Frontal cortex (tissue), 4 donors: ENCODE data around the gene BCL7A. TPM values are rescaled to one million over a fixed set of nuclear protein-coding genes. Genes with fewer than 3 reads are reported as not detected.
"Not testable (repeated sequence)": the region's sequence is repeated elsewhere in the genome, so short reads cannot be mapped to it uniquely, and the experiment has no call there.

Experiments
- DNase-seq, 2 donors: peaks; one replicate each; pipeline ENCODE4 v3.0.0; 2012; ENCODE audit warnings: low spot score in 2 of 2
- FAIRE-seq: peaks from 2 replicates; lab custom pipeline; 2012; peaks lifted over from hg19 to GRCh38; lab: Jason Lieb, UNC
- total RNA-seq: library from RNA; depleted of rRNA; stranded (reverse); fragments of >200 nt; gene quantifications from one replicate; pipeline ENCODE4 v1.2.3, GENCODE V29; 2014
- donor health status: control.
- donor health status: control.
- donor health status: control.

Gene BCL7A
- total RNA-seq, 1 donor from 2014 or later, result 88.0 TPM

DNA sequence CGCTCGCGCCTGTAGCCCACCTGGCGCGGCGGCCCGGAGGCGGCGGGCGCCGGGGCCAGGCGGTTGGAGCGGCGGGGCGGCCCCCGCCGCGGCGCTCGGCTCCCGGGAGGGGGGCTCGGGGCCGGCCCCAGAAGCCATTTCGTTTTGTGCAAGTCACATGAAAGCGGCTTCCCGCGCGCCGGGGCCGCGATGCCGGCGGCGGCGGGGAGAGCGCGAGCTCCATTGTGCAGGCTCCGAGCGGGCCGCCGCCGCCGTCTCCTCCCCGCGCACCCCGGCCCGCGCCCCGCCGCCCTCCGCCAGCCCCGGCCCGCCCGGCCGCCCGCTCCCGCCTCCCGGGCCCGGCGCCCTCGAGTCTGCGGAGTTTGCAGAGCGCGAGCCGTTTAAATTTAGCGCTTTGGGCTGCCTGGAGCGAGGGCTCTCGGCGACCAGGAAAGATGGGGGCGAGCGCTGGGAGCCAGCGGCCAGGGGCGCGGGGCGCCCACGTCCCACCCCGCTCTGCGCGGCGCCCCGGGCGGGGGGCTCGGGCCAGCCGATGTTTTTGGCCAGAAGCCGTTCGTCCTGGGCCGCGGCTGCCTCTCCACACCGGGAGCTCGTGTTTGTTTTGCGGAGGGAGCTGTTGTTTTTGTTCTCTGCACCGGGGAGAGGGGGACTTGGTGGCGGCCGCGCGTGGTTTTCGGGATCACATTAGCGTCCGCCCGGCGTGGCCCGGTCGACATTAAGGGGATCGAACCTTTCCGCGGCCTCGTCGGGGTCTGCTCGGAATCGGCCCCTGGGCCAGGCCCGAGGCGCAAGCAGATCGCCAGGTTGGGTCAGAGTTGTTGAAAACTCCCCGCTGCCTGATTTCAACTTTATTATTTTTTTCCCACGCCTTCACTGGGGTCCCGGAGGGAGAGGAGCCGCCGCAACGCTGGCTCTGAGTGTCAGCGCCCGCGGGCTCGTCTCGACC, 982 bp downstream of the BCL7A start:
- FAIRE-seq (no peak), DNase-seq (peak; percentile 57 to 77)

DNA sequence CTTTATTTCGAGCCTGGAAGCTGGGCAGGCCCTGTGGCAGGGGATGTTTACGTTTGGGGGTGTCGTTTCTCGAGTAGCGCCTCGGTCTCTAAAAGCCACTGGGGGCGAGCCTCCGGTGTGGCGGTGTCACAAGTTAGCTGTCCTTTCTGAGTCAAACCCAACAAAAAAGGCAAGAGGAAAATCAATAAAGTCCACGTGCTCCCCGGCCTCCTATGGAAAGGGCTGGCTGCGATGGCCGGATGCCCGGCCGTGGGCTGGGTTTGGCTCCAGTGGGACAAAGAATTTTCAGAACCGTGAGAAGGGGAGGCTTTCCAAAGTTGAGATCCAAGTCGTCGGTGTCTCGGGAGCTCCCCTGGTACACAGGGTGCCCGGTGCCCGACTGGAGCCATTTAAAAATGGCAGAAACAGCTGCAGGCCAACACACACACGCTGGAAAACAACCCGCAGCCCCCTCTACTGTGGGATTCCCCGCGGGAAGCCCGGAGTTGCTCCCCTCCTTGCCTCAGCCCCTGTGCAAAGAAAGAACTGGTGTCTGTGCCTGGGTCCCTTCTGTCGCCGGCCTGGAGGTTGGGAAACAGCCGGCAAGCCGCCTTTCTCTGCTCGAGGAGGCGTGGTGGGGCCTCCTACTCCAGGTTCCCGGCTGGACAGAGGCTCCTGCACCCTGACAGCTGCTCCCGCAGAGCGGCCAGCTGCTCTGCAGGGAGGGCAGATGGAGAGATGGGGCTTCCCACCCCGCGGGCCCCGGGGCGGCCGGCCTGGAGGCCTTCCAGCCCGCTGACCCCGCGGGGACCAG, 1.9 kb downstream of the BCL7A start:
- no peak for FAIRE-seq
- DNase-seq, result peak; percentile 84

DNA sequence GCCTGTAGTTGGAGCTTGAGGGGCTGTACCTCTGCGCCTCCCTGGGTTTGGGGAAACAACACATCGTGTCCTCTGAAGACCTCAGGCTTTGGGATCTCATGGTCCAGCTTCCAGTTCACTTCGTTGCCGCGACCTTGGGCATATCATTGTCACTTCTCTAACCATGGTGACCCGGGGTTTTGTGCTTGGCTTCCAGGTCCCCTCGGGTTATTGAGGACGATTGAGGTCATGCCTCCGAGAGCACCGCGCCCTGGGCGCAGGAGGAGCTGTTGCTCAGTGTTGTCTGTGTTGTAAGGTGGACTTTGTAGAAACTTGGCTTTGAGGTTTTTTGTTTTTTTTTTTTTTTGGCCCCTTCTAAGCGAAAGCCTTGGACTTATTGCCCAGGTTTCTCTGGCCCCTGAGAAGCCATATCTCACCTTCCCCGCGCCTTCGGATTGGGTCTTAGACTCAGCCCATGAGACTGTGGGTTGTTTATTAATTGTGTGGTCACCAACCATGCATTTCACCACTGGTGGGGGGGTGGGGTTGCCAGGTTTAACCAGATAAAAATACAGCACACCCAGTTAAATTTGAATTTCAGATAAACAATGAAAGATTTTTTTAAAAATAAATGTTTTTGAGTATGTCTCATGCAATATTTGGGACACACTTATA, 2.6 kb downstream of the BCL7A start:
- FAIRE-seq, result no peak
- no peak for DNase-seq

DNA sequence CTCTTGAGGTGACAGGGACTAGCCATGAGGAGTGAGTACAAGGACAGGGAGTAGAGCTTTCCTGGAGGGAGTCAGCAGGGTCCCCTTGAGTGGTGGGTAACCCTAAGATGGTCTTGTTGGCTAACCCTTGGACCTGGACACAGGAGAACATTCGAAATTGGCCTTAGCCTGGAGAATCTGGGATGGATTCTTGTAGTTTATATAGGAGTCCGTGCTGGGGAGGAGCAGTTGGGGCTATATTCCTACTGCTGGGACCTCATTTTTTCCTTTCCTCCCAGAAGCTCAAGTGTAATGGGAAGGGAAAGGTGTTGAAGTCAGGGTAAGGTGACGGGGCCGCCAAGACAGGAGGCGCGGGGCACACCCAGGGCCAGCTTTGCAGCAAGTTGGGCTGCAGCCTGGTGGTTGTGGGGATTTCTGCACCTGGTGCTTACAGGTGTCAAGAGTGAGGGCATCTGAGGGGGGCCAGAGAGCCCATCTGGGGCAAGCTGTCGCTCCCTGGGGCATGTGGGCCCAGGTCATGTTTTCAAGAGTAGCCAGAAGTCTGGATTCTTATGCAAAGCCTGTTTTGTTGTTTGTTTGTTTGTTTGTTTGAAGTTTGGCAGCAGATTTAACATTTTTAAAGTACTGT, 5.1 kb downstream of the BCL7A start:
- FAIRE-seq, result no peak
- no peak for DNase-seq

DNA sequence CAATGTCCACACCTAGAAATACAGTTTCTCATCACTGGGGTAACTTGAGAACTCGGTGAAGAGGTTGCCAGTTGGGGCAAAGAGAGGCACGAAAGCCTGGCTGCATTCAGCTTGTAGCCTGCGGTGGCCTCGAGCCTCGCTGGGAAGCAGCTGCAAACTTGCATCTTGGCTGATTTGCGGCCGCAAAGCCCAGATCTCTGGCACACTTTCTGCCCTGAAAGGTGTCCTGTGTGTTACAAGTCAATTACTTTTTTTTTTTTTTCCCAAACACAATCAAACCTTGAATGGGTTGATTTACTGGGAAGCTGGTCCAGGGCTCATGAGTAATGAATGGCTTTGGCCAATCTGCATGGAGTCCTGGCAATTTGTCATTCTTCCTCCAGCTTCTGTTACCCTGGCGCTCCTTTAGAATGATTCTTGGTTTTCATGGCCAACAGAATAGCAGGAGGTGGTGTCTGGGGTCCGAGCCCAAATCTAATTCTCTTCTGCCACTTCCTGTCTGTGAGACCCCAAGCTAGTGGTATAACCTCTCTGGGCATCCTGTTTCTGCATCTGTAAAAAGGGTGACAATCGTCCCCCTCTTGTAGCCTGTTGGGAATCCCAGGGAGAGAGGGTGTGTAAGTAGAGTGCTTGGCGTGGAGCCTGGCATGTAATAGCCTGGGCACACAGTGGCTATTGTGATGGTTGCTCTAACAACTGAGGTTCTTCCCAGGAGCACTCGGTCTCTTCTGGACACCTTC, 6.7 kb downstream of the BCL7A start:
- DNase-seq, result peak in 1 of 2 donors; percentile 46
- no peak for FAIRE-seq

DNA sequence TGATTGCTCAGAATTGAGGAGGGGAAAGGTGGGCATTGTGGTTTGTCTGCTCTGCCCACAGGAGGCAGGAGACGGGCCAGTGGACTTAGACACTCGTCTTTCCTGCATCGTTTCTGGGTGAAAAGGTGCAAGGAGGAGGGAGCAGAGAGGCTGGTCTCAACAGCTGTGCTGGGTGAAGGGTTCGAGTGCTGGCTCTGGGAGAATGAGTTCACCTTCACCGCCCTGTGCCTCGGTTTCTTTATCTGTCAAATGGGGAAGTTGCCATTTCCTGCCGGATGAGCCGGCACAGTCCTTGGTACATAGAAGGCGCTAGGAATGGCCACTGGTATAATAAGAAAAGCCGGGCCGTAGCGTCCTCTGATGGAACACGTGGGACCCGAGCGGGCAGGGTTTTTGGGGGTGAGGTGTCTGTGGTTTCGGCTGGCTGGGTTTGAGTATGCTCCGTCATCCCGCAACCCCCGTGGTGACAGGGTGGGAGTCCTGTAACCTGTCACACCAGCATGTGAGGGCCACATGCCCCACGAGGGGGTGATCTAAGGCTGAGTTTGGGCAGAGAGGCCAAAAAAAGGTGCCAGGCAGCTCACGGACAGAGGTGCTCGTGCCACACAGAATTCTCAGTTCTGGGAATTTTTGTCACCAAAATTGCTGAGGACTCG, 7.3 kb downstream of the BCL7A start:
- DNase-seq (no peak), FAIRE-seq (no peak)

DNA sequence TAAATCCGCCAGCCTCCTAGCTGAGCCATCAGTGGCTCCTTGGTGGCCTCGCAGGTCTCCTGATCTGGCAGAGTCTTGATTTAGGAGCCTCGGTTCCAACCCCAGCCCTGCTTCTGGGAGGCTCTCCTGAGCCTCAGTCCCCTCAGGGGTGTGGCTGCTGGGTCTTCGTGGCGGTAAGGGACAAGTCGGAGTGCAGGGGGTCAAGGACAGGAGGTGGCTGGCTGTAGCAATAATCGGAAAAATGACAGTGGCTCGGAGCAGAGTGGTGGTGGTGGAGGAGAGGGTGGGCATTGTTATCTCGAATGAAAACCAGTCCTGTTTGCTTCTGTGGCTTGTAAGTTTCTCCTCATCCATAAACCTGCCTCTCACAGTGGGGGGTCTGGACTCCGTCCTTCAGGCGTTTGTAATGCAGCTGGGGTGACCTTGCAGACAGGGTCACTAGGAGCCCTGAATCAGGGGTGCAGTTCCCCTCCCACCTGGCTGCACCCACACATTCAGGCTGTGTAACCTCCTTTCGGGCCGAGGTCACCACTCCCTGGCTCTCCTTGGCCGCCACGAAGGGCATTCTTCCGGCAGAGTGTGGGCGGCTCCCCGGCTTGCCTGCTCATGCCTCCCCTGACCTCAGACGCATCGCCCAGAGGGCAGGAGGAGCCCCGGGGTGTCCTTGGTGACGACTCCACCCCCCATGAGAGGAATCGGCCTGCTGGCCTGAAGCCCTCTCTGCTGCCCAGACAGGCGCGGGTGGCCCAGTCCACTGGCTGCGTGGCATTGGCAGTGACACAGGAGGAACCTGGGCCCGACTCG, 8.1 kb downstream of the BCL7A start:
- no peak for FAIRE-seq
- no peak for DNase-seq

DNA sequence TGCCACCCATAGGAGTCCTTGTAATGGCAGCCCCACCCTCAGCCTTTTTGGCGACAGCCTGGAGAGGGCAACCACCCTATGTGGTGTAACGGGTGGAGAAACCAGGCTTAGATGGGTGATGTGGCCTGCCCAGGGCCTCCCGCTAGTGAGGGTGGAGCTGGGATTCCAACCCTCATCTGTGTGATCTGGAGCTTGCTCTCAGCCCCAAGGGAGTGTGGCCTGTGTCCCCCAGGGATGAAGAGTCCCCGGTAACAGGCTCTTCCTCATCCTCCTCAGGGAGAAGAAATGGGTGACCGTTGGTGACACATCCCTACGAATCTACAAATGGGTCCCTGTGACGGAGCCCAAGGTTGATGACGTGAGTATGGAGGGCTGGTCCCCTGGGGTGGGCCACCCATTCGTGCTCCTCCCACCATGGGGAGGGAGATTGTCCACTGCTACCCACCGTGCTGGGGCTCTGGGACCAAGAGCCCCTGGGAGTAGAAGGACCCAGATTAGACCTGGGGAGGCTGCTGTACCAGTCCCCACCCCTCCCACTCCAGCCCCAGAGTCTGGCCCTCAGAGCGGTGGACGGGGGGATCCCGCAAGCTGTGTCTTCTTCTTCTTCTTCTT, 8.8 kb downstream of the BCL7A start:
- DNase-seq (no peak), FAIRE-seq (no peak)

DNA sequence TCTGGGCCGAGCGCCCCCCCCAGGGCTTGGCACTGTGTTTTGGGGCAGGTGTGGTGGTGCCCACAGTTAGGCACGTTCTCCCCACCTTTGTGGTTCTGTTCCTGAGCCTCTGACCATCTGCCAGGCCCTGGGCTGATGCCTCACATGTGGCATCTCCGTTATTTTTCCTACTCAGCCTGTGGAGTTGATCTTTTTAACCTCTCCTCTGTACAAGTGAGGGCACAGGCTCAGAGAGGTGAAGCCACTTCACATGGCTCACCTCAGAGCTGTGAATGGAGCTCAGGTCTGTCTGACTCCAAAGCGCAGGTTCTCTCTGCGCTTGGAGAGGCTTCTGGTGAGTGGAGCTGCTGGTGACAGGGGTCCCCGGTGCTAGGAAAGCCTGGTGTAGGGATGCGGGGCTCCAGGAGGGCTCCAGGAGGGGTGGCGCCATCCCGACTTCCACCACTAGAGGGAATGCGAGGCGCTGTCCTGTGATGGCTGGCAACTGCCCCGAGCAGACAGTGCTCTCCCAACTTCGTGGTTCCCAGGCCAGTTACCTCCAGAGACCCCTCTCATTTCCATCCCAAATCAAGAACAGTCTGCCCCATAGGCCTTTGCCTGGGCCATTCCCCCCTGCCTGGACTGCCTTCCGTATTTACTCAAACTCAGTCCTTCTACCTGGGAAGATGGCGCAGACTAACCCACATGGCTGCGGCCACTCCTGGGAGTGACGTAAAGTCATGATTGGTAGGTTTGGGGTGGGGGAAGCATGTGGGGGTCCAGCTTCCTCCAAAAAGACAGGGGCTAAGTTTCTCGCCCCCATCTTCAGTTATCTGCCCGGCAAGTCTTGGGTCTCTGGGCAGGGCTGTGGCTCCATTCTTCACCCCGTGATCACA, 9.9 kb downstream of the BCL7A start:
- DNase-seq, result no peak
- no peak for FAIRE-seq

DNA sequence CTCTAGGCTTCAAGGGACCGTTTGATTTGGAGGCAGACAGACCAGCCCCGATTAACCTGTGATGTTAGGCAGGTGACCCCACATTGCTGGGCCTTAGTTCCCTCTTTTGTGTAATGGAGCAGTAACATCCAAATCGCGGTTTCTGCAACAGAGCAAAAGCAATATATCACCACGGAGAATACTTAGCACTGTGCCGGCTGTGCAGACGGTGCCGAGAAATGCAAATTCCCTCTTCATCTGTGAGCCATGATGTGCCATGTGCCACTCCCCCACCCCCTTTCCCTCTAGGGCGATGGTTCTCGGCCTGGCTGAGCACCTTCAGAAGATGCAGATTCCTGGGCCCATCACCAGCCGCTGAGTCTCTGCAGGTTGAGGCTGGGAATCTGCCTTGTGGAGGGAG, 10.9 kb downstream of the BCL7A start:
- DNase-seq (no peak), FAIRE-seq (no peak)

DNA sequence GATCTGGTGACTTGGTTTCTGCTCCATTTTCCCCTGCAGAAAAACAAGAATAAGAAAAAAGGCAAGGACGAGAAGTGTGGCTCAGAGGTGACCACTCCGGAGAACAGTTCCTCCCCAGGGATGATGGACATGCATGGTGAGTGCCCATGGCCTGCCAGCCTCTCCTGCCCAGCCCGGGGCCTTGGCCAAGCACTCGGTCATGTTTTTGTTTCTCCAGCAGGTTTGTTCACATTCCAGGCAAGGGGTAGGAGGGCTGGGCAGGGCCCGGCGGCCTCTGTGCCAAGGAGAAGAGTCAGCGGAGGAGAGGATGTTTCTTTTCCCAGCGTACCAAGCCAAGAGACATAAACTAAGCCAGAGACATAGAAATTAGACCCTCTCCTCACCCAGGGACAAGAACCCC, 13.6 kb downstream of the BCL7A start:
- FAIRE-seq (no peak), DNase-seq (no peak)

DNA sequence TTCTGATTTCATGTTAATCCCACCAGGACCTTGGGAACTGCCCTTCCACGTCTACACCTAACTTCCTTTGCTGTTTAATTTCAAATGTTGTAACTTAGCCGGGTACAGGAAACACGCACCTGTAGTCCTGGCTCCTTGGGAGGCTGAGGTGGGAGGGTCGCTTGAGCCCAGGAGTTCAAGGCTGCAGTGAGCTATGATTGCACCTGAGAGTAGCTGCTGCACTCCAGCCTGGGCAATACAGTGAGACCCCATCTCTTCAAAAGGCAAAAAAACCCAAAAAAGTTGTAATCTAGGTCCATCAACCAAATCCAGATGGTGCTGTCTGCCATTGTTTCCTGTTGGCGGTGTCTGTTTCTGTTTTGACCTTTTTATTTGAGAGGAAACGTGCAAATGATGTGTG, 14.5 kb downstream of the BCL7A start:
- DNase-seq (no peak), FAIRE-seq (no peak)

DNA sequence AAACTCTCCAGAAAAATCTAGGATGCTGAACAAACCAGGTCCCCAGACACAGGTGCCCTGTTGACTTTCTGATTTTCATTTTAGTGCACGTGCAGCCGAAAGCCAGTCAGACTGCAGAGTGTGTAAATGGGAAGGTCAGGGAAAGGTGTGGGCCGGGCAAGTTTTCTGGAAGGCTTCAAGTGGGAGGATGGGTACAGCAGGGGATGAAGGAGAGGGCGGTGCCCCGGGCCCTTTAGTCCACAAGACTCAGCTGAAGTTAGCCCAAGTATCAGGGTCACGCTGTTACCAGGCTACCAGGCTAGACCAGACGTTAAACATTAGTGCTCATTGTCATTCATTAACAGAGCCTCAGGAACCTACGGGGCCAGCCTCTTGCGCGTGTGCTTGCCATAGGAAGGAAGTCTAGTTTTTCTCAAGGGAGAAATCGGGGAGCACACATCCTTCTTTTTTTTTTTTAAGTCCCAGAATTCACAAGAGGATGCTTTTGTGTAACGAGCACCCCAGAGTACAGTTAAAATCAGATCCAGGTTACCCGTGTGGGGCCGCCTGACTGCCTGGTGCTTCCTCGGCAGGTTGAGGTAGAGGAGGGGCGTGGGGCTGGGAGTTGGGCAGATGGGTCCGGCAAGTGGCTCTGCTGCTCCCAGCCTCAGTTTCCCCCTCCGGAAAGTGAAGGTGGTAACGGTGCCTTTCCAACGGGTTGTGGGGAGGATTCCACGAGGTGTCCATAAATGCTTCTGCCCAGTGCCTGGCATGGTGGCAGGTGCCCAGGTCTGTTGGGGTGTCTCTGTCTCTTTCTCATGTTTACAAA, 19.1 kb downstream of the BCL7A start:
- FAIRE-seq, result no peak
- no peak for DNase-seq

DNA sequence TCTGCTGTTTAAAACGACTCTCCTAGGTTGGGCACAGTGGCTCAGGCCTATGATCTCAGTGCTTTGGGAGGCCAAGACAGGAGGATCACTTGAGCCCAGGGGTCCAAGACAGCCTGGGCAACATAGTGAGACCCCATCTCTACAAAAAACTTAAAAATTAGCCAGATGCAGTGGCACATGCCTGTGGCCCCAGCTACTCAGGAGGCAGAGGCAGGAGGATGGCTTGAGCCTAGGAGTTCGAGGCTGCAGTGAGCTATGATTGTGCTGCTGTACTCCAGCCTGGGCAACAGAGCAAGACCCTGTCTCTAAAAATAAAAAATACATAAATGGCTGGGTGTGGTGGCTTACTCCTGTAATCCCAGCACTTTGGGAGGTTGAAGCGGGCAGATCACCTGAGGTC, 19.8 kb downstream of the BCL7A start:
- not testable (repeated sequence) for FAIRE-seq

DNA sequence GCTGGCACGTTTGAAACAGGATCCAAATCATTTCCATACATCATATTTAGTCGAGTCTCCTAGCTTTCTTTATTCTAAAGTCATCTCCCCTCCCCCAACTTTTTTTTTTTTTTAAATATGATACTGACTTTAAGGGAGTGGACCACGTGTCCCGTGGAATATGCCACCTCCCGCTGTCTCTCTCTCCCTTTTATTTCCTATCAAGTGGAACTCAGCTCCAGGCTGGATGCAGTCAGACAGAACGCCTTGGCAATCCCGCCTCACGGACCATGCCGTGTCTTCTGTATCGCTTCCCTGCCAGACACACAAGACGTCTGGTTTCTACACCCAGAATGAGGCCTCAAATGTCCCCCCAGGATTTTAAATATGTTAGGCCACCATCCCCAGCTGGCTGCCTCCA, 21.2 kb downstream of the BCL7A start:
- DNase-seq (no peak), FAIRE-seq (no peak)

More for the DNA sequence above, 19.8 kb downstream of the BCL7A start:
- not testable (repeated sequence) for DNase-seq

DNA sequence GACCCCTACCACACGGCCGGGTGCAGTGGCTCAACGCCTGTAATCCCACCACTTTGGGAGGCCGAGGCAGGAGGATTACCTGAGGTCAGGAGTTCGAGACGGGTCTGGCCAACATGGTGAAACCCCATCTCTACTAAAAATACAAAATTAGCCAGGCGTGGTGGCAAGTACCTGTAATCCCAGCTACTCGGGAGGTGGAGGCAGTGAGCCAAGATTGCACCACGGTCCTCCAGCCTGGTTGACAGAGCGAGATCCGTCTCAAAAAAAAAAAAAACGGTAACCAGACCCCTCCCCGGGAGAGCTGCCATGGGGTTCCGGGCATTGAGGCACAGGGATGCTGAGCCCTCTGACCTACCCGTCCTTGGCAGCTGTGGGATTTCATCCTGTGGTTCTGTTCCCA, 21.8 kb downstream of the BCL7A start:
- FAIRE-seq (no peak), DNase-seq (no peak)
